ENCODE results near the gene NXN. TPM values are rescaled to one million over a fixed set of nuclear protein-coding genes. Genes with fewer than 3 reads are reported as not detected.
"Not testable (repeated sequence)": the region's sequence is repeated elsewhere in the genome, so short reads cannot be mapped to it uniquely, and the experiment has no call there.

The NXN gene
- total RNA-seq, 4 donors from 2014 or later = 39.6 to 103 (median 59.1) TPM

GRCh38 chr17:795276-795675 lies 184.3 kb downstream of the NXN start:
- Histone ChIP-seq H3K4me3 (peak overlapping the region in 1 of 2 donors; percentile 34), H3K4me1 (peaks cover 0 to 34% (median 11%) of the 10 kb centered on the region in 3 donors), H3K27ac (peak overlapping the region; percentile 2 to 83 (median 72)), H3K27me3 (no peaks in the 10 kb centered on the region), H3K9me3 (no peaks in the 10 kb centered on the region), H3K36me3 (peaks cover 0 to 38% of the 10 kb centered on the region in 2 donors)
- TF ChIP-seq POLR2AphosphoS5 (IDR thresholded peaks at IDR 0.05) = no peak
- no peak for TF ChIP-seq POLR2A (IDR thresholded peaks at IDR 0.05)
- TF ChIP-seq CTCF (IDR thresholded peaks at IDR 0.05) = no peak
- no peak for TF ChIP-seq EP300 (IDR thresholded peaks at IDR 0.05)
- WGBS, 2 donors (ENCODE audit: low coverage in 1 of 2) = 54% methylated on average over 5 of the region's 14 CpGs; no CpG with 5 or more reads in 1 of the 2 donors
- no peak for ATAC-seq

GRCh38 chr17:794876-795275 lies 184.7 kb downstream of the NXN start:
- H3K4me1 ChIP-seq = peaks cover 0 to 38% (median 11%) of the 10 kb centered on the region in 3 donors
- peak overlapping the region in 1 of 2 donors; percentile 34 for H3K4me3 ChIP-seq
- TF ChIP-seq POLR2A (IDR thresholded peaks at IDR 0.05) = no peak
- peak in 3 of 4 experiments; percentile 88 to 94 (median 90) for TF ChIP-seq CTCF (IDR thresholded peaks at IDR 0.05)
- TF ChIP-seq POLR2AphosphoS5 (IDR thresholded peaks at IDR 0.05) = peak; percentile 79
- no peak for TF ChIP-seq EP300 (IDR thresholded peaks at IDR 0.05)
- 0 to 3% methylated on average over 9 to 18 of the region's 18 CpGs for whole genome bisulfite sequencing, 2 donors (ENCODE audit: low coverage in 1 of 2)
- no peaks in the 10 kb centered on the region for H3K27me3 ChIP-seq
- peak overlapping the region; percentile 2 to 83 (median 72) for H3K27ac ChIP-seq
- no peaks in the 10 kb centered on the region for H3K9me3 ChIP-seq
- peak; percentile 73 for ATAC-seq
- peaks cover 0 to 38% of the 10 kb centered on the region in 2 donors for H3K36me3 ChIP-seq

DNA sequence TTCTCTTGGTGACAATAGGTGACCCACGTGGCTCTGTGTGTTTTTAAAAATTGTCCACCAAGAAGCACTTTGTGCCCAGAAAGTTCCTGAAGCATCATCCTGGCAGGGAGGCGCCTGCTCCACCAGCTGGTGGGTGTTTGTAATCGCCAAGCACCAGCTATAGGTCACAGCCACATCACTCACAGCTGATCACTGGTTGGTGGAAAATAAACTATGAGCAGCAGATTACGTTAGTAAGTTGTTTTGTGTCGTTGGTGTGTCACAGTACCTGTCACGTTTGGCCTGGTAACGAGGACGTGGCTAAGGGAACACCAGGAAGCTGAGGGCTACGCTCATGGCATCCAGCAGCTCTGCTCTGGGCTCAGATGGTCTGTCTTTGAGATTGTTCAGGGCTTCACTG lies 187.3 kb downstream of the NXN start:
- Histone ChIP-seq H3K9me3 (no peaks in the 10 kb centered on the region), H3K4me1 (peaks cover 0 to 41% (median 11%) of the 10 kb centered on the region in 3 donors), H3K4me3 (no peak overlapping the region), H3K27ac (peak overlapping the region in 2 of 4 donors; percentile 42 to 43), H3K27me3 (no peaks in the 10 kb centered on the region), H3K36me3 (peaks cover 0 to 58% of the 10 kb centered on the region in 2 donors)
- no peak for ATAC-seq
- WGBS, 2 donors (ENCODE audit: low coverage in 1 of 2) = 23 to 58% methylated on average over 3 to 9 of the region's 9 CpGs
- no peak for TF ChIP-seq CTCF (IDR thresholded peaks at IDR 0.05)
- TF ChIP-seq POLR2AphosphoS5 (IDR thresholded peaks at IDR 0.05) = peak; percentile 41

DNA sequence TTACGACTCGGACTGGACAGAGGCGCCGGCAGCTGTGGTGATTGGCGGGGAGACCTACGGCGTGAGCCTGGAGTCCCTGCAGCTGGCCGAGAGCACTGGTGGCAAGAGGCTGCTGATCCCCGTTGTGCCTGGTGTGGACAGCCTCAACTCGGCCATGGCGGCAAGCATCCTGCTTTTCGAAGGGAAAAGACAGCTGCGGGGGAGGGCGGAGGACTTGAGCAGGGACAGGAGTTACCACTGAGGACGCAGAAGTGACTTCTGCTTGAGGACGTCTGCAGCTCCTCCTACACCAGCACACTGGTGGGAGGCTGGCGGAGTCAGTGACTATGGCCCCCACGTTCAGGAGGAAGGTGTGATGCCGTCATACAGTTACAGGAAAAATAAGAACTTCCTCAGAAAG lies 187.7 kb downstream of the NXN start:
- H3K36me3 ChIP-seq = peaks cover 0 to 58% of the 10 kb centered on the region in 2 donors
- no peak overlapping the region for H3K4me3 ChIP-seq
- peak overlapping the region in 2 of 4 donors; percentile 42 to 43 for H3K27ac ChIP-seq
- no peaks in the 10 kb centered on the region for H3K27me3 ChIP-seq
- no peaks in the 10 kb centered on the region for H3K9me3 ChIP-seq
- 80 to 86% methylated on average over 3 to 18 of the region's 19 CpGs for WGBS, 2 donors (ENCODE audit: low coverage in 1 of 2)
- ATAC-seq = no peak
- peaks cover 0 to 41% (median 11%) of the 10 kb centered on the region in 3 donors for H3K4me1 ChIP-seq
- TF ChIP-seq CTCF (IDR thresholded peaks at IDR 0.05) = no peak
- TF ChIP-seq EP300 (IDR thresholded peaks at IDR 0.05) = no peak
- TF ChIP-seq POLR2AphosphoS5 (IDR thresholded peaks at IDR 0.05) = no peak
- TF ChIP-seq POLR2A (IDR thresholded peaks at IDR 0.05) = no peak

- Histone ChIP-seq H3K27ac (peak overlapping the region in 1 of 4 donors; percentile 43), H3K4me1 (peaks cover 0 to 41% (median 11%) of the 10 kb centered on the region in 3 donors), H3K36me3 (peaks cover 0 to 63% of the 10 kb centered on the region in 2 donors)
- not testable (repeated sequence) for H3K9me3 ChIP-seq, H3K27me3 ChIP-seq, H3K4me3 ChIP-seq
- ATAC-seq = peak; percentile 2
- WGBS, 2 donors (ENCODE audit: low coverage in 1 of 2) = 49 to 100% methylated on average over 1 to 10 of the region's 12 CpGs
Measured at GRCh38 chr17:790874-791247, 188.7 kb downstream of the NXN start.

GRCh38 chr17:789931-790873 lies 189.4 kb downstream of the NXN start:
- ATAC-seq = peak; percentile 53
- WGBS, 2 donors (ENCODE audit: low coverage in 1 of 2) = 46 to 53% methylated on average over 8 to 11 of the region's 38 CpGs
- H3K27me3 ChIP-seq, H3K9me3 ChIP-seq, H3K4me3 ChIP-seq: not testable (repeated sequence)
- Histone ChIP-seq H3K4me1 (peaks cover 0 to 41% (median 9%) of the 10 kb centered on the region in 3 donors), H3K36me3 (peaks cover 0 to 63% of the 10 kb centered on the region in 2 donors), H3K27ac (peak overlapping the region in 3 of 4 donors; percentile 50 to 59 (median 57))

Measured in gastroesophageal sphincter (tissue), 4 donors.